ENCODE data around the gene COL15A1.
A peak's percentile ranks its signal among the peaks of the same experiment; 100 is the strongest.

COL15A1 gene

DNA sequence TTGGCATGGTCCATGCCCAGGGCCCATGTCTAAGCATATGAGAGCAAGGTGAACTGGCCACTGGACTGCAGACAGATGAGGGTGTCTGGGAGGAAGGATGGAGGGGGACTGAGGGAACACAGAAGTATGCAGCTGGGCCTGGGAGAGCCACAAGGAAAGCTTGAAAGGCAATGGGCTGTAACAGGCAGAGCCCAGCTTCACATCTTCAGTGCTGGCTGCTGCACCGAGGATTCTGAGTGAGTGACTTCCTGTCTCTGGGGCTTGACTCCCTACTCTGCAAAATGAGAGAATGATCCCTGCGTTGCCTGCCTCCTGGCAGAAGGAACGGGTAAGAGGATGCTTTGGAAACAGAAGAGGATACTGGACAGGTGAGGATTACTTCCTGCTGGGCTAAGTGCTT lies 29.0 kb downstream of the COL15A1 start:
- no peak for DNase-seq (ENCODE audit: low read depth in 2 of 2)

DNA sequence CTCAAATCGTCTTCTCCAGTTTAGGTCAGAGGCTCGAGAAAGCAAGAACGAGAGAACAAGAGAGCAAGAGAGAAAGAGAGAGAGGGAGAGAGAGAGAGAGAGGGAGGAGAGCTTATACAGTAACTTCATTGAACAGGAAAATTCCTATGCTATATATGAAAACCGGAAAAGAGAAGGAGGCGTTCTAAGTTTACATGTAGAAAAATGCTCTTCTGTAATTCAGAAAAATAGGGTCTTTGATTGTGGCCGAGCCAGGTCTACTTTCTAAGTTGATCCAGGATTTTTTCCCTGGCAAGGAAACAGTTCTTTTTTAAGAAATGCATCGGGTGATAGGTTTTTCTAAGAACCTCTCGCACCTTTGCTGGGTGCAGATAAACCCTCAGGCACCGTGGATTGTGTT lies 29.5 kb downstream of the COL15A1 start:
- no peak for DNase-seq (ENCODE audit: low read depth in 2 of 2)

DNA sequence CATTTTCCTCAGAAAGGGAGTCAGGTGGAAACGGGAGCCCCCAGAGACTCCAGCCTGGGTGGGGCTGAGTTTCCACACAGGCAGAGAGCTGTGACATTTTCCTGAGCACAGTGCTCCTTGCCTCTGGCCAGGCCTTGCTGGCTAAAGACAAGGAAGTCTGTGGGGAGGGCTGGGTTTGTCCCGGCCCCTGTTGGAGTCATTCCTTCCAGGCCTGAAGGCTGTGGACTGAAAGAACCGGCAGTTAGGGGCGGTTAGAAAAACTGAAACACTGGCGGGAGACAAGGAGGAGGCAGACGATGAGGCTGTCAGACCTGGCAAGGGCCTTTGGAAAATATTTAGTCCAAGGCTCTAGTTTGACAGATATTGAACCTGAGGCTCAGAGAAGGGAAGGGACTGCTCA lies 29.9 kb downstream of the COL15A1 start:
- no peak for DNase-seq (ENCODE audit: low read depth in 2 of 2)

DNA sequence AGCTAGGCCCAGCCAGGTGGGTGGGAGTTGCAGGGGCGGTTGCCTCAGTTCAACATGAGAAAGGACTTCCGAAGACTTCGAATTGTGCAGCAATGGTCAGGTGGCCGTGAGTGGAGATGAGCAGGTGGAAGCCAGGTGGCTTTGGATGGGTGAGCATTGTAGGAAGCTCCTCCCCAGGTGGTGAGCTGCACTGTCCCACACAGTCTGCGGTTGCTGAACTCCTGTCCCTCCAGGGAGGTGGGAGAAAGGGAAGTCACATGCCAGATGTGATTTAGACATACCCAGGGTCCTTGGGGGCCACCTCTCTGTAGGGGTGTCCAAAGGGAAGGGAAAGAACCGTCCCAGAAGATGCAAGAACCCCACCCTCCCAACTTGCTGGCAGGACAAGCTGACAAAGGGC lies 30.4 kb downstream of the COL15A1 start:
- DNase-seq (ENCODE audit: low read depth in 2 of 2) = no peak

DNA sequence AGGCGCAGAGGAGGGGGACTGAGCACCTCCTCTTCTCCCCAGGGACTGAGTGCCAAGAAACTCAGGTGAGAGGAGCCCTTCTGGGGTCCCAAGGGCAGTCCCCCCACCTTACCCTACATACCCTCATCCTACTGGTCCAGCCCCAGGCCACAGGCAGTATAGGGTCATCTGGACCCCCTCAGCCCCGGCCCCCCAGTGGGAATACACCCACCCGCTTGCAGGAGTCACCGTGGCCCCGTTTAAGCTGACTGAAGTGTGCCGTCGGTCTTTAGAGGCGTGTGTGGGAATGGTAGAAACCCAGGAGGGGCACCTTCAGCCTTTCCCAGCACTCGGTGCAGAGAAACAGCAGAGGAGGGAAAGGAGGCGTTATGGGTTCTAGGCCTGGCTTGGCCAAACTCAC lies 30.8 kb downstream of the COL15A1 start:
- no peak for DNase-seq (ENCODE audit: low read depth in 2 of 2)

DNA sequence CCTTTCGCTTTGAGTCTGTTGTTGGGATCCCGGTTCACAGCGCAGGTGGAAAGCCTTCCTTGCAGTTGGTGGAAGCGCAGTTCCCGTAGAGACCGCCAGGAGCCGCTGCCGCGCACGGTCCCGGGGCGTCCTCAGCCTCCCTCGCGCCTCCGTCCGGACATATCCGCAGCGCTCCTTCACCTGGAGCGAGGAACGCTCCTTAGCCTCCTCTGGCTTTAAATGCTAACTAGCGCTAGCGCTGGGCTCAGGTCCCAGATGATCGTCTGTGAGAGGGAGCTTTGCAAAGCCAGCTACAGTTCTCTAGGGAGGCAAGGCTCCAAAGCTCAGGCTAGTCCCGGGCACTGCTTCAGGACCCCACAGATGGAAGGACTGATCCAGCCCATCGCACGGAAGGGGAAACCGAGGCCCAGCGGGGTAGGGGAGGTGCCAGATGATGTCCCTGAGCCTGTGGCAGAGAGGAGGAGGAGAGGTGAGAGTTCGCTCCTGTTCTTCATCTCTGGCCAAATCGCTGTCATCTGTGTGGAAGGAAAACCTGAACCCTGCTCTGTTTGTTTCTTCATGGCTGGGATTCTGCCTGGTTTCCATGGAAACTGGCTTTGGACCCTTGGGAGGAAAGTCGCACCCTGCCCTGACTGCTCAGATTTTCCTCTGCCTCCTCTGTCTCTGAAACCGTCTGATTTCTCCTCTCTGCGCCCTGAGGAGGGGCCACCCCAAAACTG lies 31.4 kb downstream of the COL15A1 start:
- DNase-seq (ENCODE audit: low read depth in 2 of 2) = peak; percentile 71 to 77

DNA sequence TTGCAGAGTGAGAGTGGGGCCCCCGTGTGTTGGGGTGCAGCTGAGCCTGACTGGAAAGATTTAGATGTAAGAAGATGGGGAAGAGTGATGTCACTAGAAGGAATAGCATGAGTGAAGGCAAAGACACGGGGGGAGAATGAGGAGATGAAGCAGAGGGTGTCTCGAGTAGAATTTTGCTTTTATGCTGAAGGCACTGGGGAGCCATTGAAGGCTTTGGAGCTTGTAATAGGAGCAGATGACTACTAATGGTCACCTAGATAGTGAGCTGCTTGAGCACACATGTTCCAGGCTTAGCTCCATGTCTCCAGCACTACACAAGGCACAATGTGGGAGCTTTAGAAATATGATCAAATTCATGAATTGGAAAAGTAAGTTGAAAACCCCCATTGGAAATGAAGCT lies 32.1 kb downstream of the COL15A1 start:
- DNase-seq (ENCODE audit: low read depth in 2 of 2) = no peak

DNA sequence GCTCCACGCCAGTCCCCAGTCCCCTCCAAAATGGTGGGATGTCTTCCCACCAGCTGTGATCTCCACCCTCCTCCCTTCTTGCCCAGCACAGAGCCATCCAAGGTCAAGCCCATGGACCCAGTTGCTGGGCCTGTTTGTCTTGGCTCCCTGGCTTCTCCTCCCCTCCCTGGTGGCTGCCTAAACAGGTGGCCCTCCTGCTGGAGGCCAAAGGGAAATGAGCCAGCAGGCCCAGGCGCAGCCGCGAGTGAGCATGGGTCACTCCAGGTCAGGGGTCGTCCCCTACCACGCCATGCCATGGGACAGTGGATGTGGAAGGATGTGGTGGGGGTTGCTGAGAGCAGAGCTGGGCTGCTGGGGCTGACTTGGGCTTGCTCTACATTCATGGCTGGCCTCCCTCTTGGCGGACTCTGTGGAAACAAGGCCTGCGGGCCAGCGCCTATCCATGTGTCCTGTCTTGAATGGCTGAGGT lies 33.6 kb downstream of the COL15A1 start:
- no peak for DNase-seq (ENCODE audit: low read depth in 2 of 2)

DNA sequence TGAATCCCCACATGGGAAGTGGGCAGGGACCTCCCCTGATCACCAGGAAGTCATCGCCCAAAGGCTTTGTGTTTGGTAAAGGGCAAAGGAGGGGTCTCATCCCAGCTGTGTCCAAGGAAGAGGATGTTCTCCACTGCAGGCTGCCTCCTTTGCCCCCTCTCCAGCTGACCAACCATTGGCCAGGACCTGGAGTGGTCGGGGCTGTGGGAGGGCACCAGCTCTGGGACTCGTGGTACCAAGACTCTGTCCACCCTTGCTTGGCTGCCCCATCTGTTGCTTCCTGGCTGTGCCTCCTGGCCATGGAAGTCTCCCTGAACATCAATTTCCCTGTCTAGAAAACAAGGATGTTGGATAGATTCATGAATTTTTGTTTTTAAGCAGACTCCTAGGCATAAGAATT lies 34.1 kb downstream of the COL15A1 start:
- DNase-seq (ENCODE audit: low read depth in 2 of 2) = no peak

DNA sequence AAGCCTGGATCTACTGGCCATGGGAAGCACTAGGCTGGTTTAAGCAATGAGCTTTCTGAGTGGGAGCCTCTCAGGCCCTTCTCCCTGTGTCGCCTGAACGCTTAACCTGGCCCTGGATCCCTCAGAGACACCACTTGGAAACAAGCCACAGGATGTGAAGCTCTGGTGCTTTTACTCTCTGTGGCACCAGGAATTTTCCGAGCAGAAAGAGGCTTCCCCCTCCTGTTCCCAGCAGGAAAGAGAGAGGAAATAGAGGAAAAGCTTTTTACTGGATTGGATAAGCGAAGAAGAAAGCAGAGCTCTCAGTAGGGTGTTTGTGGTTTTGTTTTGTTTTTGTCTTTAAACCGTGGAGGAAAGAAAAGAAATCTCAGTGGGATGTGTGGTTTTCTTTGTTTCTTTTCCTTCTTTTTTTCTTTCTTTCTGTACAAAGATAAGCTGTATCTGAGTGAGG lies 34.5 kb downstream of the COL15A1 start:
- no peak for DNase-seq (ENCODE audit: low read depth in 2 of 2)

DNA sequence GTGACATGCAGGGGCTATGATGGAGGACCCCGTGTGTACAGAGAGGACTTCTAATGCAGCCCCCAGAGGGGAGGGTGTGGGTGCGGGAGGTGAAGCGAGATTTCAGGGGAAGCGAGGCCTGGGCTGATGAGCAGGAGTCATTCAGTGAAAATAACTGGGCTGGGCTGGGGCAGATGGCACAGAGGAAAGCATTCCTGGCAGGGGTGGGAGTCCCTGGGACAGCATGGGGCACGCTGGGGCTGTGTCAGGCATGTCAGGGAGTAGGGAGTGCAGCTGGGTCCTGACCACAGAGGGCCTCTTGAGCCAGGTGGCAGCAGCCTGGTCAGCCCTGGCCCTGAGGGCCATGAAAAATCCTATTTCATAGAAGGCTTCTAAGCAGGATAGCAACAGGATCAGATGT lies 36.6 kb downstream of the COL15A1 start:
- no peak for DNase-seq (ENCODE audit: low read depth in 2 of 2)

DNA sequence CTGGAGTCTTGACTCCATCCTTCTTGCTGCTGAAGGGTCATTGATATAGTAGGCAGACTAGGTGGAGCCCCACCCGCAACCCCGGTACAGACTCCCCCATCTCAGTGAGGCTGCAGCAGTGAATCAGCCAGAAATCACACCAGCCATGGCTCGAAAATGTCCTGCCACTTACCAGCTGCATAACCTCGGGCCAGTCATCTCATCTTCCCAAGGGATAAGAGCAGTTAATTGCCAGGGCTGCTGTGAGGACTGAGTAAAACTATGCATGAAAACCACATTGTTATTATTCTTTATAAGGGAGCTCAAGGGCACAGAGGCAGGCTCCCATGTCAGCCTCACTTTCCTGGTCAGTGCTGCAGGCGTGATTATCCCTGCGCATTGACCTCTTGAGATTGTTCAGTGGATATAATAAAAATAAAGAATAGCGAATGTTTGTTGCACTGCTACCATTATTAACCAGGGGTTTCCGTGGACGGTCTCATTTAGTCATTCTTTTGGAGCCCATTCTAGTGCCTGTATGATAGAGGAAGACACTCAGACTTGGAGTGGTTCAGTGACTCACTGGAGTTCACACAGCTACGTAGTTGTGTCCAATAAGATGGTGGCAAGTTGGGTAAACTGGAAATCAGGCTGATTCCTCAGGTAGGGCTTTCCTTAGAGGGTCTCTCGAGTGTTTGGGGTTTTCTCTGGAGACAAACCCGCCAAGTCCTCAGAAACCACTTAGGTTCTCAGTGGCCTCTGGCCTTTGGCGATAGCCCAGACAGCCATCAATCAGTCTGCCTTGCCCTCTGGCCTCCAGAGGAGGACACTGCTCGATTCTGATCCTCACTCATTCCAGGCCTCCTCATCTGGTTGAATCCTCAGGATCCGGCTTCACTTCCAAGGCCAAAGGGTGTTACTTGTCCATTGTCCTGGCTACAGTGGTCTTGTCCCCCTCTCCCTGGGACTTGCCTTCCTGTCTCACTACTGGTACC lies 39.9 kb downstream of the COL15A1 start:
- DNase-seq (ENCODE audit: low read depth in 2 of 2) = no peak

DNA sequence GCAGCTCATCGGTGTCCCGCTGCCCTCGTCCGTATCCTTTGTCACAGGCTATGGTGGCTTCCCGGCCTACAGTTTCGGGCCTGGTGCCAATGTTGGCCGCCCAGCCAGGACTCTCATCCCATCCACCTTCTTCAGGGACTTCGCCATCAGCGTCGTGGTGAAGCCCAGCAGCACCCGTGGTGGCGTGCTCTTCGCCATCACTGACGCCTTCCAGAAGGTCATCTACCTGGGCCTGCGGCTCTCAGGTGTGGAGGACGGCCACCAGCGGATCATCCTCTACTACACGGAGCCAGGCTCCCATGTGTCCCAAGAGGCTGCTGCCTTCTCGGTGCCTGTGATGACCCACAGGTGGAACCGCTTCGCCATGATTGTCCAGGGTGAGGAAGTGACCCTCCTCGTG lies 41.9 kb downstream of the COL15A1 start:
- DNase-seq (ENCODE audit: low read depth in 2 of 2) = no peak

DNA sequence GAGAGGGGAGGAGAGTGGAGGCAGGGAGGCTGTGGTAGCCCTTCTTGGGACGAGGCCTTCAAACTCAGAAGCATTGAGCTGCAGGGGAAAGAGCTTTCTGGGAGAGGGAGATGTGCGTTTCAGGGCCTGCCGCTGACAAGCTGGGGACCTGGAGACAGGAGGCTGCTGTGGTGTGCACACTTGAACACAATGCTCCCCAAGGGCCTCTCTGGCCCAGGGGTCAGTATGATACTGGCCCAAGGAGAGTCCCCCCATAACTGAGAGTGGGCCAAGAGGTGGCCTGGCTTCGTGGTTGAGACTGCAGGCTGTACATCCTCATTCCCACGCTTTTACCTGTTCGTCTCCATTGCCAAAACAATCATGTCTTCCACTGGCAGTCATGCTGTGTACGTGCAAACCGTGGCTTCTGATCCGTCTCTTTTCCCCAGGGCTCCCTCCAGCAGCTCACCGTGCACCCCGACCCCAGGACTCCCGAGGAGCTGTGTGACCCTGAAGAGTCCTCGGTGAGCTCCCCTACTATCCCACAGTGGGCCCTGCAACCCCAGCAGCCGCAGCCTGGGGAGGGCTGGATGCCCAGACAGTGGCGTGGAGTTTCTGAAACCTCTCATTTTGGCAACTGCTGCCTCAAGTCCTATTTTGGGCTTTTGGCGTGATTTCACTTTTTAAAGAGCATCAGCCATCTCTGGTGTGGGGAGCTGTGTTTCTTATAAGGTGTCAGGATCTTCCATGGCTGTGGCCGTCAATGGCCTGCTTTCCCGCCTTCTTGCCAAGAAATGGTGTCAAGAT lies 43.4 kb downstream of the COL15A1 start:
- DNase-seq (ENCODE audit: low read depth in 2 of 2) = no peak

DNA sequence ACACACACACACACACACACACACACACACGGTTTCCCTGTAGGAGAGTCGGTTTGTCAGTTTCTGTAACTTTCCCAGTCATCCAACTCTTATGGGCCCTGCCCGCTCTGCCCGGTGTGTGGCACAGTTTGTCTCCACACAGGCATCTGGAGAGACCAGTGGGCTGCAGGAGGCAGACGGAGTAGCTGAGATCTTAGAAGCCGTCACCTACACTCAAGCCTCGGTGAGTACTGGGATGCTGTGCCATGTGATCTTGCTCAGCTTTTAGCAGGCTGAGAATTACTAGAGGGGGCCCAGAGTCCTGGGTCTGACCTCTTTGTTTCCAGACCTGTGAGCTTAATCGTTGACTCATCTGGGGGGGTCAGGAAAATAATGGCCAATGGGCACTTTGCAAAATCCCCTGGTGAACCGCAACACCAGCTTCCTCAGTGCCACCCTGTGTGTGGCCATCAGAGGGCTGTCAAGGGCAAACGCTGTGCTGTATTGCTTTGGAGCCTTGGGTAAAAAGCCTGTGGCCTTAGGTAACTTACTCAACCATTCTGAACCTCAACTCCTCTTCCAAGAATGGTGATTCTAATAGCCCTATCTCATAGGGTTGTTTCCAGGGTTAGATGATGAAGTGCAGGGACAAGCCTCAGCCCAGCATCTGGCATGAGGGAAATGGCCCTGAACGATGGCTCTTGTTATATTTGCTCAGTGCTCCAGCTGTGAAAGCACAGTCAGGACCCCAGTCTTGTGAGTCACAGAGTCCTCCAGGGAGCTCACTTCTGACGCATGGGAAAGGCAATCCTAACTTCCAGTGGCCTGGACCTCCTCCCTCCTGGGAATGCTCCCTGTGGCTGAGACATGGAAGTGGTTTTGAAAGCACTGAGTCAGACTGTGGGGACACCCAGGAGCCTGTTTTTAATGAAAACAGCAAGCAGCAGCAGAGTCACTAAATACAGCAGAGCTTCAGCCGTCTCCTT lies 45.6 kb downstream of the COL15A1 start:
- DNase-seq (ENCODE audit: low read depth in 2 of 2) = no peak

DNA sequence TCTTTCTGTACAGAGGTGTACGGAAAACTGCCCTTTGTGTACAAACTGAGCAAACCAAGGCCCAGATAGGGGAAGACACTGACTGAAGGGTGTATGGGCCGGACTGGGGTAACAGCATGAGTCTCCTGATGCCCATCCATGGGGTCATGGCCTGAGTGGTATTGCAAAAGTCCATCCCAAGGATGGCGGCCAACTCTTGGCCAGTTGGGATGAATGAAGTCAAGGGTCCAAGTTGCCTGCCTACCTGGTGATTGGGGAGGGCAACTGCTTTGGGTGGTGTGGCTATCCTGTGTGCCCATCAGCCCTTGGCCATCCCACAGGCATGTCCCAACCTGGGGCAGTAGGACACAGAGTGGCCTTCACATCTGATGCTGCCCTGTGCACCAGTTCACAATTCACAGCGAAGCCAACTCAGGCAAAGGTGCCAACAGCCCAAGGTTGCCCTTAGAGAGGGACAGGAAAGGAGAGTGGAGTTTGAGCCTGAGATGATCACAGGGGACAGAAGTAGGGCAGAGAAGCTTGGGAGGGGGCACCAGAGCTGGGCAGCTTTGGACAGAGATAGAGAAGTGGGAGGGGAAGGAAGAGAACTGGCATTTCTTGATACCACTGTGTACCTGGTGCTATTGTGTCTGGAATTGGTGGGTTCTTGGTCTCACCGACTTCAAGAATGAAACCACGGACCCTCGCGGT lies 46.6 kb downstream of the COL15A1 start:
- no peak for DNase-seq (ENCODE audit: low read depth in 2 of 2)

DNA sequence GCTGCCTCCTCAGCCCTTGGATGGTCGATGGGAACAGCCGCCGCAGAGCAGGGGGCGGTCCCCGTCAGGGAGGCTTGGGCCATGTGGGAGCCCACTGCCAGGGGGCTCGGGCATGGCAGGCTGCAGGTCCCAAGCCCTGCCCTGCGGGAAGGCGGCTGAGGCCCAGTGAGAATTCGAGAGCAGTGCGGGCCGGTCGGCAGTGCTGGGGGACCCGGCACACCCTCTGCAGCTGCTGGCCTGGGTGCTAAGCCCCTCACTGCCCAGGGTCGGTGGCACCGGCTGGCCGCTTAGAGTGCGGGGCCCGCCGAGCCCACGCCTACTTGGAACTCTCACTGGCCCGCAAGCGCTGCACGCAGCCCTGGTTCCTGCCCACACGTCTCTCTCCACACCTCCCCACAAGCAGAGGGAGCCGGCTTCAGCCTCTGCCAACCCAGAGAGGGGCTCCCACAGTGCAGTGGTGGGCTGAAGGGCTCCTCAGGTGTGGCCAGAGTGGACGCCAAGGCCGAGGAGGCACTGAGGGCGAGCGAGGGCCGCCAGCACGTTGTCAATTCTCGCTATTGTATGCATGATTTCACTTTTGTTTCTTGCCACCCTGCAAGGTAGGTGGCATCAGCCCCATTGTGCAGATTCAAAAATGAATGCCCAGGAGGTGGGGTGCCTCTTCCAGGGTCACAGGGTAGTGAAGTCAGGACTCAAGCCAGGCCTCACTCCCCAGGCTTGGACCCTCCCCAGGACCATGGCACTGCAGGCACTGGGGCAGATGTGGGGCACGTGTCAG lies 48.6 kb downstream of the COL15A1 start:
- no peak for DNase-seq (ENCODE audit: low read depth in 2 of 2)

DNA sequence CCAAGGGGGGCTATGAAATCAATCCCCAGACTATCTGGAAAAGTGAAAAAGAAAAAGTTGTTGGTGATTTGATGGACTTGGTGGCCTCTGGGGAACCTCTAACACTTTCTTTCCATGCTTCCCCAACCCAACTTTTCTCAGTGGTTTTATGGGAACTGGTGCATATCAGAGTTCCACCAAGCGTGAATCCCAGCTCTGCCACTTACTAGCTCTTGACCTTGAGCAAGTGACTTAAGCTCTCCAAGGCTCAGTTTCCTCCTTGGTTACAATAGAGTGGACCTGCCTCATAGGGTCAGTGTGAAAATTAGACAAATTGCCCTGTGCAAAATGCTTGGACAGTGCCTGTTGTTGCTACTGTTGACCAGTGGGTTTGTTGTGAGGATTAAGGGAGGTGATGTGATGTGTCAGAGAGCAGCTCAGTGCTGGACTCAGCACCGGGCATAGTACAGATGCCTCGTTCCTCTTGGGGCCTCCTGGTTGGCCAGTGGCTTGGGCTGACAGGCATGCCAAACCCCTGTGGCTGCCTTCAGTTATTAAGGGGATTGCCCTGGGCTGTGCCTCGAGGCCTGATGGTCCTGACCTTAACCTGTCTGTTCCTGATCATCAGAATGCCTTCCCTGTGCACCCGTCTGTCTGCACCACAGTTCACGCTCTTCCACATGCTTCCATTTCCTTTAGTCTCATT lies 49.3 kb downstream of the COL15A1 start:
- DNase-seq (ENCODE audit: low read depth in 2 of 2) = no peak

DNA sequence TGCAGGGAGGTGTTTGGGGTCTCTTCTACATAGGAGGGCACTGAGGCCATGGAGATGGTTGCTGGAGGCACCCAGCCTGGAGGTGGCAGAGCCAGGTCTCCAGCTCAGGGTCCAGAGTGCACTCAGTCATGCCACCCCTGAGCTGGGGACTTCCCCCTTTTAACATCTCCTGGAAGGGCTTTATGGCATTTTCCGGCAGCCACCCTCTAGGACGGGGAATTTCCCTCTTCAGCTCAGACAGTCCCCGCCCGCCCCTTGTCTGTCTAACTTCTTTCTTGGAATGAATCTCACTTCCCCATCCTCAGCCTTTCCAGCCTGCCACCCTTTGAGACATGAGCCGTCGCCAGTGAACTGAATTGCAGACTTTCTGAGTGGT lies 49.9 kb downstream of the COL15A1 start:
- no peak for DNase-seq (ENCODE audit: low read depth in 2 of 2)
